Astrocyte (in vitro differentiated cells and primary cell): Measurements from ENCODE around the gene SAFB2. TPM values are rescaled to one million over a fixed set of nuclear protein-coding genes. Genes with fewer than 3 reads are reported as not detected.

Experiments
- DNase-seq: peaks from one replicate; pipeline ENCODE4 v3.0.0-alpha.2; 2010; ENCODE audit warnings: low read depth
- FAIRE-seq: peaks from 2 replicates; lab custom pipeline; 2011; peaks lifted over from hg19 to GRCh38; lab: Jason Lieb, UNC
- H2AFZ ChIP-seq: 2 replicates; pipeline ENCODE4 v1.6.0; 2012; ENCODE audit warnings: low read depth, low read length, inconsistent platforms
- H3K27ac ChIP-seq: 2 replicates; pipeline ENCODE4 v1.5.1; 2011; ENCODE audit warnings: low read depth, low read length, inconsistent platforms
- H3K27me3 ChIP-seq: 2 replicates; pipeline ENCODE4 v1.6.0; 2011; ENCODE audit warnings: low read length, inconsistent platforms; ENCODE audit not compliant: insufficient read depth
- H3K36me3 ChIP-seq: 2 replicates; pipeline ENCODE4 v1.5.1; 2011; ENCODE audit warnings: low read length, inconsistent platforms; ENCODE audit not compliant: insufficient read depth
- H3K4me1 ChIP-seq: 2 replicates; pipeline ENCODE4 v1.5.1; 2011; ENCODE audit warnings: low read length, inconsistent platforms; ENCODE audit not compliant: insufficient read depth
- H3K4me2 ChIP-seq: 2 replicates; pipeline ENCODE4 v1.6.0; 2012; ENCODE audit warnings: low read length, inconsistent platforms
- H3K4me3 ChIP-seq: 2 replicates; pipeline ENCODE4 v1.5.1; 2011; ENCODE audit warnings: low read depth, mild to moderate bottlenecking, low read length, inconsistent platforms; ENCODE audit not compliant: insufficient read depth
- H3K79me2 ChIP-seq: 2 replicates; pipeline ENCODE4 v1.6.0; 2012; ENCODE audit warnings: mild to moderate bottlenecking, low read length, inconsistent platforms; ENCODE audit not compliant: insufficient read depth
- H3K9ac ChIP-seq: 2 replicates; pipeline ENCODE4 v1.6.0; 2012; ENCODE audit warnings: mild to moderate bottlenecking, low read length, inconsistent platforms
- H3K9me3 ChIP-seq: 2 replicates; pipeline ENCODE4 v1.5.1; 2012; ENCODE audit warnings: low read depth, mild to moderate bottlenecking, low read length, inconsistent platforms; ENCODE audit not compliant: insufficient read depth
- H4K20me1 ChIP-seq: 2 replicates; pipeline ENCODE4 v1.6.0; 2012; ENCODE audit warnings: low read length, inconsistent platforms; ENCODE audit not compliant: insufficient read depth
- H3K27ac Mint-ChIP-seq: one replicate; pipeline ENCODE4 v1.8.0; 2021; ENCODE audit warnings: mild to moderate bottlenecking, mixed read lengths; ENCODE audit not compliant: unreplicated experiment
- H3K27me3 Mint-ChIP-seq: one replicate; pipeline ENCODE4 v1.8.0; 2021; ENCODE audit warnings: low read depth, mixed read lengths; ENCODE audit not compliant: unreplicated experiment
- H3K36me3 Mint-ChIP-seq: one replicate; pipeline ENCODE4 v1.8.0; 2021; ENCODE audit warnings: low read depth, mixed read lengths; ENCODE audit not compliant: unreplicated experiment
- H3K4me1 Mint-ChIP-seq: one replicate; pipeline ENCODE4 v1.8.0; 2021; ENCODE audit warnings: low read depth, mixed read lengths; ENCODE audit not compliant: unreplicated experiment
- H3K4me3 Mint-ChIP-seq: one replicate; pipeline ENCODE4 v1.8.0; 2021; ENCODE audit warnings: mild to moderate bottlenecking, moderate library complexity, mixed read lengths; ENCODE audit not compliant: unreplicated experiment
- H3K9me3 Mint-ChIP-seq: one replicate; pipeline ENCODE4 v1.8.0; 2021; ENCODE audit warnings: mild to moderate bottlenecking, mixed read lengths; ENCODE audit not compliant: unreplicated experiment
- CTCF ChIP-seq: IDR thresholded peaks from 2 replicates; pipeline ENCODE4 v1.5.1; 2011; ENCODE audit warnings: low read depth, mild to moderate bottlenecking, inconsistent platforms, low read length, moderate library complexity; ENCODE audit not compliant: insufficient read depth
- EZH2 ChIP-seq: IDR thresholded peaks from 2 replicates; pipeline ENCODE4 v1.6.1; 2012; ENCODE audit warnings: mild to moderate bottlenecking, low read length, inconsistent platforms; ENCODE audit not compliant: insufficient read depth
- total RNA-seq: library from RNA; stranded (reverse); gene quantifications from 2 replicates; pipeline ENCODE4 v1.2.1, GENCODE V29; 2021

Gene SAFB2
- total RNA-seq, 1 donor from 2014 or later, result 50.6 TPM

GRCh38 chr19:5617080-5617479, 5.5 kb downstream of the SAFB2 start:
- peaks cover 15% of the 10 kb centered on the region for H3K36me3 Mint-ChIP-seq

GRCh38 chr19:5615756-5616327, 6.7 kb downstream of the SAFB2 start:
- DNase-seq (peak; percentile 30), FAIRE-seq (no peak)
- Histone ChIP-seq H3K27ac (no peak overlapping the region), H3K4me3 (no peak overlapping the region), H3K9me3 (no peaks in the 10 kb centered on the region), H3K4me1 (peaks cover 11% of the 10 kb centered on the region), H4K20me1 (peaks cover 77% of the 10 kb centered on the region), H3K79me2 (peaks cover 48% of the 10 kb centered on the region), H3K4me2 (peak overlapping the region; percentile 32), H2AFZ (no peak overlapping the region), H3K9ac (no peak overlapping the region), H3K36me3 (peaks cover 57% of the 10 kb centered on the region), H3K27me3 (no peaks in the 10 kb centered on the region)
- H3K4me1 Mint-ChIP-seq, result peaks cover 1% of the 10 kb centered on the region
- no peak overlapping the region for H3K27ac Mint-ChIP-seq
- no peak overlapping the region for H3K4me3 Mint-ChIP-seq
- H3K27me3 Mint-ChIP-seq, result no peaks in the 10 kb centered on the region
- TF ChIP-seq EZH2 (no peak), CTCF (no peak)
- H3K9me3 Mint-ChIP-seq, result no peaks in the 10 kb centered on the region
- peaks cover 12% of the 10 kb centered on the region for H3K36me3 Mint-ChIP-seq

More at GRCh38 chr19:5617080-5617479, 5.5 kb downstream of the SAFB2 start:
- H3K27ac Mint-ChIP-seq, result no peak overlapping the region
- Histone ChIP-seq H3K79me2 (peaks cover 61% of the 10 kb centered on the region), H3K4me2 (no peak overlapping the region), H4K20me1 (peaks cover 89% of the 10 kb centered on the region), H2AFZ (no peak overlapping the region), H3K4me1 (peaks cover 20% of the 10 kb centered on the region), H3K27ac (no peak overlapping the region), H3K4me3 (no peak overlapping the region), H3K36me3 (peaks cover 53% of the 10 kb centered on the region), H3K9ac (no peak overlapping the region), H3K27me3 (no peaks in the 10 kb centered on the region), H3K9me3 (no peaks in the 10 kb centered on the region)
- H3K4me3 Mint-ChIP-seq, result no peak overlapping the region
- DNase-seq (no peak), FAIRE-seq (no peak)
- no peaks in the 10 kb centered on the region for H3K27me3 Mint-ChIP-seq
- no peak for TF ChIP-seq CTCF
- TF ChIP-seq EZH2, result no peak
- no peaks in the 10 kb centered on the region for H3K9me3 Mint-ChIP-seq
- peaks cover 5% of the 10 kb centered on the region for H3K4me1 Mint-ChIP-seq
